Keratinocyte (primary cell): ENCODE measurements around the gene ST8SIA4. TPM values are rescaled to one million over a fixed set of nuclear protein-coding genes. Genes with fewer than 3 reads are reported as not detected.

Experiments
- DNase-seq: peaks from one replicate; pipeline ENCODE4 v3.0.0-alpha.2; 2011; ENCODE audit warnings: low read depth, missing footprints, low spot score
- FAIRE-seq: peaks from 2 replicates; lab custom pipeline; 2011; peaks lifted over from hg19 to GRCh38; lab: Jason Lieb, UNC
- H2AFZ ChIP-seq: 2 replicates; pipeline ENCODE4 v1.6.0; 2012; ENCODE audit warnings: low read length, control low read depth, inconsistent platforms; ENCODE audit not compliant: control insufficient read depth
- H3K27ac ChIP-seq: 2 replicates; pipeline ENCODE4 v1.5.1; 2011; ENCODE audit warnings: low read length; ENCODE audit not compliant: control insufficient read depth, insufficient read depth
- H3K27me3 ChIP-seq: 3 replicates; pipeline ENCODE4 v1.6.0; 2011; ENCODE audit warnings: low read length; ENCODE audit not compliant: control insufficient read depth, insufficient read depth; ENCODE audit errors: extremely low read depth
- H3K36me3 ChIP-seq, 2 experiments: 2 replicates in 1 of 2; 3 replicates in 1 of 2; pipeline ENCODE4 v1.5.1; 2011; ENCODE audit warnings: low read length in 2 of 2, mild to moderate bottlenecking in 1 of 2; ENCODE audit not compliant: control insufficient read depth in 2 of 2, insufficient read depth in 2 of 2; ENCODE audit errors: extremely low read depth in 1 of 2
- H3K4me1 ChIP-seq: 3 replicates; pipeline ENCODE4 v1.5.1; 2011; ENCODE audit warnings: low read length; ENCODE audit not compliant: control insufficient read depth, insufficient read depth; ENCODE audit errors: extremely low read depth
- H3K4me2 ChIP-seq: 3 replicates; pipeline ENCODE4 v1.6.0; 2011; ENCODE audit warnings: low read depth, low read length; ENCODE audit not compliant: control insufficient read depth, insufficient read depth; ENCODE audit errors: extremely low read depth
- H3K4me3 ChIP-seq, 3 experiments: fragments of 200-600 bp in 1 of 3; sonication (generic) in 1 of 3; 2 replicates in 2 of 3; 3 replicates in 1 of 3; pipeline ENCODE4 v1.5.1; 2011 to 2016; ENCODE audit warnings: low read length in 3 of 3, mild to moderate bottlenecking in 3 of 3, control low read depth in 2 of 3, inconsistent platforms in 1 of 3, low read depth in 1 of 3, mixed read lengths in 1 of 3, mixed run types in 1 of 3, moderate library complexity in 1 of 3; ENCODE audit not compliant: control insufficient read depth in 2 of 3, insufficient read depth in 2 of 3; ENCODE audit errors: extremely low read depth in 1 of 3
- H3K79me2 ChIP-seq: 2 replicates; pipeline ENCODE4 v1.6.0; 2012; ENCODE audit warnings: low read length; ENCODE audit not compliant: control insufficient read depth, insufficient read depth
- H3K9ac ChIP-seq: 3 replicates; pipeline ENCODE4 v1.6.0; 2011; ENCODE audit warnings: low read length; ENCODE audit not compliant: control insufficient read depth, insufficient read depth; ENCODE audit errors: extremely low read depth
- H3K9me1 ChIP-seq: 3 replicates; pipeline ENCODE4 v1.6.0; 2011; ENCODE audit warnings: low read length; ENCODE audit not compliant: control insufficient read depth, insufficient read depth; ENCODE audit errors: extremely low read depth
- H3K9me3 ChIP-seq: 2 replicates; pipeline ENCODE4 v1.5.1; 2012; ENCODE audit warnings: low read depth, low read length; ENCODE audit not compliant: control insufficient read depth
- H4K20me1 ChIP-seq: 3 replicates; pipeline ENCODE4 v1.6.0; 2011; ENCODE audit warnings: low read length; ENCODE audit not compliant: control insufficient read depth, insufficient read depth; ENCODE audit errors: extremely low read depth
- EZH2 ChIP-seq: IDR thresholded peaks from one replicate; pipeline ENCODE4 v1.6.1; 2012; ENCODE audit warnings: inconsistent platforms, mild to moderate bottlenecking, low read length, moderate library complexity
- dilution Hi-C: fragments of 300-500 bp; cut with MboI; formaldehyde crosslinking; loops from one replicate; pipeline ENCODE4 v1.7.0; 2020; ENCODE audit warnings: low sequenced_read_pairs; ENCODE audit not compliant: extremely low pct_ligation_motif_present
- polyA plus RNA-seq, 5 experiments: library from polyadenylated mRNA; depleted of rRNA in 3 of 5; stranded (reverse) in 3 of 5; stranded (forward) in 1 of 5; unstranded in 1 of 5; fragments of >200 nt; gene quantifications; 1 replicate in 1 of 5; 2 replicates in 3 of 5; 3 replicates in 1 of 5; pipeline versions ENCODE4 v1.2.1 to v1.2.3, GENCODE V29; 2011 to 2012; ENCODE audit warnings: missing spikeins in 2 of 5, low read depth in 1 of 5, low replicate concordance in 1 of 5
- TF ChIP-seq, protein P1 (sequence below), 3 experiments: IDR thresholded peaks in 1 of 3; conservative IDR thresholded peaks in 1 of 3; optimal IDR thresholded peaks in 1 of 3; 2 replicates in 2 of 3; 3 replicates in 1 of 3; pipeline versions ENCODE3 to v1.5.1; 2011; ENCODE audit warnings: low read length in 3 of 3, mild to moderate bottlenecking in 3 of 3, moderate library complexity in 2 of 3, control low read depth in 1 of 3, inconsistent platforms in 1 of 3; ENCODE audit not compliant: insufficient read depth in 2 of 3; ENCODE audit errors: extremely low read depth in 1 of 3

ST8SIA4 gene
- polyA plus RNA-seq, 1 donor (not counting 4 experiments of a cell fraction or from before 2014, with no cell fraction given), result 0.43 TPM

DNA sequence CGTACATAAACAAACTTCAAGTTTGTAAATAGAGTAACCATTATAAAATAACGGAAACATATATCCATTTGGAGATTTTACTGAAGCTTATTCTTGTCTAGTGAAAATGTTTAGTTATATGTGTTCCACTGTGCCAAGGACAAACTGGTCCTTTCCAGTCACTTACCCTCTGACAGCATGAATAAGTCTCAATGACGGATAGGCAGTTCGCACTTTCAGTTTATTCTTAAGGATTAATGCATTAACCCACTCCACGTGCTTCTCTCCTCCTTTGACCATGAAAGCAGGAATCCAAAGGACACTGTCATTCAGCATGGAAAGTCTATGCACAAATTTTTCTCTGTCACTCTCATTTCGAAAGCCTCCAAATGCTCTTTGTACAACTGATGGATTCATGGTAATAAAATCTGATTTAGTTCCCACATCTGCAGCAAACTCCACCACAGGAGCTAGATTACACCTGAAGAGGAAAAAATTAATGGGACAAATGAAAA, 47.1 kb downstream of the ST8SIA4 start:
- TF ChIP-seq, protein P1, sequence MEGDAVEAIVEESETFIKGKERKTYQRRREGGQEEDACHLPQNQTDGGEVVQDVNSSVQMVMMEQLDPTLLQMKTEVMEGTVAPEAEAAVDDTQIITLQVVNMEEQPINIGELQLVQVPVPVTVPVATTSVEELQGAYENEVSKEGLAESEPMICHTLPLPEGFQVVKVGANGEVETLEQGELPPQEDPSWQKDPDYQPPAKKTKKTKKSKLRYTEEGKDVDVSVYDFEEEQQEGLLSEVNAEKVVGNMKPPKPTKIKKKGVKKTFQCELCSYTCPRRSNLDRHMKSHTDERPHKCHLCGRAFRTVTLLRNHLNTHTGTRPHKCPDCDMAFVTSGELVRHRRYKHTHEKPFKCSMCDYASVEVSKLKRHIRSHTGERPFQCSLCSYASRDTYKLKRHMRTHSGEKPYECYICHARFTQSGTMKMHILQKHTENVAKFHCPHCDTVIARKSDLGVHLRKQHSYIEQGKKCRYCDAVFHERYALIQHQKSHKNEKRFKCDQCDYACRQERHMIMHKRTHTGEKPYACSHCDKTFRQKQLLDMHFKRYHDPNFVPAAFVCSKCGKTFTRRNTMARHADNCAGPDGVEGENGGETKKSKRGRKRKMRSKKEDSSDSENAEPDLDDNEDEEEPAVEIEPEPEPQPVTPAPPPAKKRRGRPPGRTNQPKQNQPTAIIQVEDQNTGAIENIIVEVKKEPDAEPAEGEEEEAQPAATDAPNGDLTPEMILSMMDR (optimal IDR thresholded peaks at IDR 0.05 in 1 of 3, IDR thresholded peaks at IDR 0.05 in 1 of 3, conservative IDR thresholded peaks at IDR 0.05 in 1 of 3; ENCODE audit: extremely low read depth in 1 of 3, insufficient read depth in 2 of 3, low read length in 3 of 3), result no peak
- no peak for TF ChIP-seq EZH2
- dilution Hi-C loops, result no loop called here
- Histone ChIP-seq H3K4me1 (no peaks in the 10 kb centered on the region), H3K4me2 (no peak overlapping the region), H3K4me3 (no peak overlapping the region), H3K9me3 (no peaks in the 10 kb centered on the region), H3K27ac (no peak overlapping the region), H3K9me1 (no peaks in the 10 kb centered on the region), H3K9ac (no peak overlapping the region), H3K36me3 (no peaks in the 10 kb centered on the region), H3K79me2 (no peaks in the 10 kb centered on the region), H3K27me3 (no peaks in the 10 kb centered on the region), H4K20me1 (no peaks in the 10 kb centered on the region), H2AFZ (no peak overlapping the region)
- DNase-seq (no peak), FAIRE-seq (no peak)

DNA sequence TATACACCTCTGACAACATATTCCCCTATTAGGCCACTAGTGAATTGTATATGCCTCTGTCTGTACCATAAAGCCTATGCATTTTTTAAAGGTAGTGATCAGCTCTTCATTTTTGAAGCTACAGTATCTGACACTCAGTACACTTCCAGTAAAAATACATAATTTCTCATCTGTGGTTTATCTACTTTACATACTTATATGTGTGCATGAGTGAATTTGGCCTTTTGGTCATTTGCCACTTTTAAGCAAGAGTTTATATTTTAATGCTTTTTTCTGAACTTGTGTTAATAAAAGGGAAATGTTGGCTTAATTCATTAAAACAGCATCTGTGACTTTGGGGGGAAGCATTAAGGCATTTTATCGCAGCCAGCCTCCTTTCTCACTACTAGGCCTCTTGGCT, 47.8 kb downstream of the ST8SIA4 start:
- no peak for DNase-seq
- Histone ChIP-seq H3K9me1 (no peaks in the 10 kb centered on the region), H3K36me3 (no peaks in the 10 kb centered on the region), H3K79me2 (no peaks in the 10 kb centered on the region), H3K9ac (no peak overlapping the region), H3K9me3 (no peaks in the 10 kb centered on the region), H3K4me1 (no peaks in the 10 kb centered on the region), H3K27me3 (no peaks in the 10 kb centered on the region), H2AFZ (no peak overlapping the region), H3K27ac (no peak overlapping the region), H4K20me1 (no peaks in the 10 kb centered on the region), H3K4me3 (no peak overlapping the region), H3K4me2 (no peak overlapping the region)
- no peak for TF ChIP-seq EZH2
- TF ChIP-seq, protein P1 (optimal IDR thresholded peaks at IDR 0.05 in 1 of 3, IDR thresholded peaks at IDR 0.05 in 1 of 3, conservative IDR thresholded peaks at IDR 0.05 in 1 of 3; ENCODE audit: extremely low read depth in 1 of 3, insufficient read depth in 2 of 3, low read length in 3 of 3), result no peak
- no peak for FAIRE-seq
- dilution Hi-C loops, result no loop called here
